GM19372 (cell line): ENCODE results near the gene AQP9.

Experiments
- ATAC-seq: cut with Tn5 transposase; IDR thresholded peaks from one replicate; pipeline ENCODE4 v1.9.1; 2021; ENCODE audit warnings: mild to moderate bottlenecking, low read depth, moderate library complexity; ENCODE audit not compliant: unreplicated experiment

The AQP9 gene

DNA sequence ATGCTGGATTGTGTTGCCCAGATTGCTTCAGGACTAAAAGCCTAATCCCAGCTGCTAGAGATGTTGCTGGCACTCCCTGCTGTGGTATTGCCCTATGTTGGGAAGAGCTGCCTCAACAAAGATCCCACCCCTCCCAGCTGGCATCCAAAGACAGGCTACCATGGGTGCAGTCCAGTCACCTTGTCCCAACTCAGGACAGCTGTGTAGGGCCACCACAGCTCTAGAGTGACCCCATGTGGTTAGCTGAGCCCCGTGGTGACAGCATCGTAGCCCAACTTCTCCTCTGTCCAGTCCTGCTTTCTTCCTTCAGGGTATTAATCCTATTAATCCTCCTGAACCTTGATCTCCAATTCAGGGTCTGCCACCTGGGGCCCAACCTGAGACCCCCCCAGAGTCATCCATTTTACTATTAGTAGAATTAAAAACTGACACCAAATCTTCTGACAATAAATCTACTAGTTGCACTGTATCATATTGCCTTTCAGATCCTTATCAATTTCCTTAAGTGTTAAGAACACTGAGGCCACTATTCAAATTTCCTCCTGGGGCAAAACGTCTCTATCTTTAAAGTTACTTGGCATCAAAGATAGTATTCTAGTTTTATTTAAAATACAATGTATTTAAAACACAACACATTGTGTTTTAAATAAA is 83.5 kb downstream of the AQP9 start:
- no peak for ATAC-seq

DNA sequence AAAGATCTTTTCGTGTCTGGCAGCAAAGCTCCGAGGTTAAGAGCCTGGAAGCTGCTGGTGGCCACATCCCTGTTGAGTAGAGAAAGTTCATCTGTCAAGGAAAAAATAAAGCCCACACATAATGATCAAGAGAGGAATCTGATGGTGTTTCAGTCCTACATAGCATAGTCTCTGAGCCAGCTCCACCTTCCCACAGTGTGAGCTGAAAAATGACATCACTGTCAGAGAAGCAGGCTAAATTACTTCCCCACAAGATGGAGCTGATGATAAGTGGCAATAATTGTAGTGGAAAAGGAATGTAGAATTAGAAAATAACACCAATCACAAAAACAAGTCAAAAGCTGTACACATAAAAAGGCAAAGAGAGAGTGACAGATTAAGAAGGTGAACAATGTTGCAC is 84.5 kb downstream of the AQP9 start:
- no peak for ATAC-seq

DNA sequence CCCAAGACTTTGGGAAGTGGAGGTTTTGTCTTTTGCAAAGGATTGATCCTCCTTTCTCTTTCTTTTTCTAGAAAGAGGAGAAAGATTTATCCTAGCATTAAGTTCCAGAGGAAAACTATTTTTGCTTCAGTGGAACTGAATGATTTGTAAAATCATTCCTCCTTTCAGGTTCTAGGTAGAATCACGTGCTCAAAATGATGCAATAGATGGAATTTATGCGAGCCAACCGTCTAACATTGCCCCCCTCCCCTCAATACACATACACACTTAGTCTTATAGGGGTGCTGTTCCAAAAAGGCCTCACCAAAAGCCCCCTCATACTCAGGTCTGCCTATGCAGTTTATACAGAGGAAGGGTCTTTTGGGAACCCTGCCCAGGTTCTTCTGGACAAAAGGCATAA is 85.3 kb downstream of the AQP9 start:
- no peak for ATAC-seq

DNA sequence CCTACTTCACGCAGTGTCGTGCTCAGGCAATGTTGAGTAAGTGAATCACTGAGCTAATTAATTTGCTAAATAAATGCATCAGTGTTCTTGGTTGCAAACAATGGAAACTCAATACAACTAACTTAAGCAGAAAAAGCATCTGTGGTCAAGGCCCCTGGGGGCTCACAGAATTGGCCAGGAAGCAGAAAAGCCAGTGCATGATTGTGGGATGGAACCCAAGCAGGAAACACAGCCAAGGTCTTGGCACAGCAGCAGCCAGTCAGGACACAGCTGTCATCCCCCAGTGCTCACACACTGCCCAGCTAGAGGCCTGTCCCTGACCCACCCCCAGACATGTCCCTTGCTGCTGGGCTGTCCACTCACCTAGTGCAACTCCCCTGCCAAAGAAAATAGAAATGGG is 85.9 kb downstream of the AQP9 start:
- ATAC-seq: no peak

DNA sequence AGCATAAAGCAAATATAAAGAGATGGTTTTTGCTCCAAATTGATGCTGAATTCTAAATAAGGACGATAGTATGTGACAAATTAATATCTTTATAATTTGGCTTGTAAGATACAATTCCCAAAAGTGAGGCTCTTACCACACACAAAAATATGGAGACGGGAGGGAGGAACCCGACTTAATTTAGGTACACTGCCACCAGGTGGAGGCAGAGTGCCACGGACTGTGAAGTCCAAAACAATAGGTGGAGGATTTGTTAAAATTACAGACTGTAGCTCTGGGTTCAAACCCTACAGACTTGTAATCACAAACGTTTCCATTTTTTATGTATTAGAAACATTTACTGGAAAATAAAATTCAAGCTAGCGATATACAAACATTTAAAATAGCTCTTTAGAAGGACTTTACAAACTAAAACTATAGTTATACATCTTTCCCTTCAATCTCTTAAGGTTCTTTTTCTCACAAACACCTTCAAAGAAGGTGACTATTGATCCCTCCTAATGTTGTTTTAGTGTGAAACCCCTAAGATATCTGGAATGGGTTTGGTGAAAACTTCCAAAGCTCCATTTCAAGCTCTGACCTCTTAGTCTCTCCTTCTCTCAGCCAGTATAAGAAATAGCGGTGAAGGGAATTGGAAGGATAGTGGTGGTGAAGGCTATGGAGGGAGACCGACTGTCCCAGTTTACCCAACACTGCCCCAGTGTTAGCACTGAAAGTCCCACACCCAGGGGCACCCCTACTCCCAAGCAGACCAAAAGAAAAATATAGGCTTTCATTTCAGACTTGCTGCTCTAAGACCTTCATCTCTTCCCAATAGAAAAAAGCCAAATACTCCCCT is 89.7 kb downstream of the AQP9 start:
- no peak for ATAC-seq

DNA sequence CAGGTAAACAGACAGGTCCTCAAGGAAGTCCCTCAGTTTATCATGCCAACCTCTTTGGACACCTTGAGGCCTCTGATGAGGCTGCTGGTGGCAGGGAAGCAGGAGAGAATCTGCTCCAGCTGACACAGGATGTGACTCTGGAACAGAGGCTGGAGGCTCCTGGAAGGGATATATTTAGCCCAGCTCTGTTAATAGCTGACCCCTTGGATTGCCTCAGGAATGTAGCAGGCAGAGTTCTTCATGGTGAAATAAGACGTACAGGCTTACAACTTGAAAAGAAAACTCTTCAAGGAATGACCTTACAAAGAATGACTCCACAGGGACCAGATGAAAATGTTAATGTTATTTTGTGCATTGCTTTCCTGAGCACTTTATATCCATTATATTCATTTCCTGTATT is 90.5 kb downstream of the AQP9 start:
- no peak for ATAC-seq

DNA sequence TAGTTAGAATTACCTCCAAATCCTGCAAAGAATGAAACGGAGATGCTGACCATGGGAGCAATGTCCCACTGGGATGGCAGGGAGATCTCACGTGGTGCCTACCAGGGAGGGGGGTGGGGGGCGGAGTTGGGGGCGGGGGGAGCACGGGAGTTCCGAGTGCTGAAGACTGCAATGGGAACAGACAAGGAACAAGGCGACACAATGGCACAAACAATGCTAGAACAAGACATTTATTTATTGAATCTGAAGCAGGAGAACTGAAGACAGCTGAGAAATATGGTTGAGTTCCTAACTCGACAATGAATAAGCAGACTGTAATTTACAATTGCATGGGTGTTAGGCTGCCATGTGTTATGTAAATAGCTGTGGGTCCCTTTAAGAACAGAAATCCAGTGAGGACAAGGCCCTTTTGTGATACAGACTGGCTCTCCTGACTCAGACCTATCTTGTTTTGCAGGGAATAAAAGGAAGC is 91.2 kb downstream of the AQP9 start:
- ATAC-seq: no peak

DNA sequence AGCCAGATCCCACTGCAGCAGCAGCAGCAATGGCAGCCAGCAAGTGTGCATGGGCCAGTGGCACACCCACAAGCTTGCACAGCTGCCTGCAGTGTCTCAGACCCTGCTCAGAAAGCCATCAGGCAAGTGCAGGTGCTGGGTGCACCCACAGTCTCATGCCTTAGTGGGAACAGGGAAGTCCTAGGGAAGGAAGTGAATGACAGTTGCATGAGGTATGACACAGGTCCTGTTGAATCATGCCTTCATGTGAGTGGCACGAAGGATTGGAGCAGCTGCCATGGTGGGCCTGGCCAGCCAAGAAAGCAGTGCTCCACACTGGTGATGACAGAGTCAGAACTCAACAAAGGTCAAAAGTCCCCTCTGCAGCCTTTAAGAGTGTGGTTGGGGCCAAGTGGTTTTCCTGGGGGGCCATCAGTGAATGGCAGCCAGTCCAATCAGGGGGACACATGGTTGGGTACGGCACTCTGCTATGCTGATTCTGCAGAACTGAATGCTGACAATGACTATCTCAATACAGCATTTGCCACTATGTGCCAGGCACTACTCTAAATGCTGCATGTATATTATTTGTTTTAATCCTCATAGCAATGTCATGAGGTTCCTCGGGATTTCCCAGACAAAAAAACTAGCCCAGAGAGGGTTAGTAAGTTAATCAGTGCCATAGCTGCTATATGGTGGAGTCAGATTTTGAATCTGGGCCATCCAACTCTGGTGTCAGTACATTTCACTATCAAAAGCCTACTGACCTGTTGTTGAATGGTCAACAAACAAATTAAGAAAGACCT is 94.3 kb downstream of the AQP9 start:
- ATAC-seq: no peak

DNA sequence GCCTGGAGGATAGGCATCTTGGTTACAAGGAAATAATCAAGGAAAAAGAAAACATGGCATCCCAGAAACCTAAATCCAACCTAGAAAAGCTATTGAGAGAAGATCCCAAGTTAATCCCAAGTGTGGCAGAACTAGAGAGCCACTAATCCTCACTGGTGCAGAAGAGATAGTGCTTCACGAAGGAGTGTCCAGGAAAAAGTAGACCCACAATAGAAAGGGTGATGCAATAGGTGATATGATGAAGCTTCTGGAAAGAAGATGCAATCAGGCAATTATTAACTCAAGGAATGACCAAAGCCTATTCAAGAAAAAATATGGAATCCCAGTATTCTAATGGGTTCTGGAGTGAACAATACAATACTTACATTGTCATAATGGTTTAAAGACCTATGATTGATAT is 95.2 kb downstream of the AQP9 start:
- no peak for ATAC-seq
